HFF-Myc (cell line): Measurements from ENCODE around the gene IQCE.

Experiments
- DNase-seq: peaks from one replicate; pipeline ENCODE4 v3.0.0-alpha.2; 2011; ENCODE audit warnings: low read depth; ENCODE audit errors: extremely low read depth
- H3K4me3 ChIP-seq: replicated peaks from 2 replicates; pipeline ENCODE4 v1.5.1; 2011; ENCODE audit warnings: low read depth, mild to moderate bottlenecking, control low read depth, low read length
- CTCF ChIP-seq: IDR thresholded peaks from 2 replicates; pipeline ENCODE4 v1.5.1; 2012; ENCODE audit warnings: mild to moderate bottlenecking, low read depth, low read length, control low read depth; ENCODE audit errors: missing control alignments

Gene IQCE

GRCh38 chr7:2659556-2660358 lies 101.0 kb downstream of the IQCE start:
- no peak for TF ChIP-seq CTCF
- no peak overlapping the region for H3K4me3 ChIP-seq
- DNase-seq = no peak

DNA sequence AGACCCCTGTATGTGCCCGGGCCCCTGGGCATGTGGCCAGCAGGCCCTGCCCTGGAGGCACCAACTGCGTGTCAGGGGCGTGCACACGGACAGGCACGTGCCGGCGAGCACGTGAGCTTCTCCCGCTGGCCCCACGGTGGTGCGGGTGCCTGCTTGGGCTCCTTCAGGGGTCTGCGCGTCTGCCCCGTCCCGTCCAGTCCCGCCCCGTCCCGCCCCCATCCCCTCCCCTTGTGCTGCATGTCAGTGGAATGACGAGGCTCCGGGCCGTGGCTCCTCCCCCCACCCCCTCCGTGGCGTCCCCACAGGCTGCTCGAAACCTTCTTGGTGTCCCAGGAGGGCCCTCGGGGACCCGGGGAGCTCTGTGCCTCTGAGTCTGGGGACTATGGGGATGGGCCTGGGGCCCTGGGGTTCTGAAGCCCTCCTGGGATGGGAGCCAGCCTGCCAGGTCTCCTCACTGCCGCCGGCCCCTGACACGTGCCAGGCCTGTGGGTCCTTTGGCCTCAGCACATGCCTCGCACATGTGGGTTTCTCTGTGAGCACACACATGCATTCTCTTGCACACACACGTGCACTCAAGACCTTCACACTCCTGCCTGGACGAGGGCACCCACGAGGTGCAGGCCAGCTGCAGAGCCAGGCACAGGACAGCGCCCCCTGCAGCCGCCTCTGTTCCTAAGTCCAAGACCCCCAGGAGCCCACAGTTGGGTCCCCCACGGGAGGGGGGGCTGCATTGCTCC lies 101.7 kb downstream of the IQCE start:
- DNase-seq = no peak
- peak; percentile 56 for TF ChIP-seq CTCF
- no peak overlapping the region for H3K4me3 ChIP-seq

GRCh38 chr7:2661096-2661449 lies 102.3 kb downstream of the IQCE start:
- H3K4me3 ChIP-seq = no peak overlapping the region
- TF ChIP-seq CTCF = no peak
- no peak for DNase-seq

DNA sequence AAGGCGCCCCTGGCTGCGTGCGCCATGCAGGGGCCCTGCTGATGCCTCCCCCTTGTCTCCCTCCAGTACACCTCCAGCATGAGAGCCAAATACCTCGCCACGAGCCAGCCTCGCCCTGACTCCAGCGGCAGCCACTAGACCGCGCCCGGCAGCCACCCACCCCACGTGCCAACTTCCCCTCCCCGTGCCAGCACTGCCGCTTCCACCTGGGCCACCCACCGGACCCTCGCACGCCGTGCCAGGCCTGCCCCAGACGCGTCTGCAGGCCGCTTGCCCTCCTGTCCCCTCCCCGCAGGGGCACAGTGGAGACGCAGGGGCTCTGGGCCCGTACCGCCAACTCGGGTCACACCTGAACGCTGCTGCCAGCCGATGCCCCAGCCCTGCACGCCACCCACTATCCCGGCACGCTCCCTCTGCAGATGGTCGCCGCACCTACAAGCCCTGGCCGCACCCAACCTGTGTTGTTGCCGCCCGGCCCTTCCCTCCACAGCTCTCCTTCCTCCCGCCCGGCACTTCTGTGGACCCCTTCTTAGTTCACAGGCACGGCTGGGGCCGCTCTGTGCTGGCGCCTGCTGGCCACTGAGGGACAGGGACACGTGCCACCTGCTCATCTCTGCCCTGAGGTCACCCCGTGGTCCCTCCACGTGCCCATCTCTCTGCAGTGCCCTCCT lies 103.0 kb downstream of the IQCE start:
- no peak overlapping the region for H3K4me3 ChIP-seq
- DNase-seq = no peak
- TF ChIP-seq CTCF = peak; percentile 4

- no peak overlapping the region for H3K4me3 ChIP-seq
- no peak for TF ChIP-seq CTCF
- DNase-seq = no peak
These were observed 103.7 kb downstream of the IQCE start for GRCh38 chr7:2662273-2663120.
